Measurements from ENCODE around the gene PCYT1A. TPM values are rescaled to one million over a fixed set of nuclear protein-coding genes. Genes with fewer than 3 reads are reported as not detected.

The PCYT1A gene
- polyA plus RNA-seq, 3 donors = 24.3 to 99.6 (median 31.6) TPM

DNA sequence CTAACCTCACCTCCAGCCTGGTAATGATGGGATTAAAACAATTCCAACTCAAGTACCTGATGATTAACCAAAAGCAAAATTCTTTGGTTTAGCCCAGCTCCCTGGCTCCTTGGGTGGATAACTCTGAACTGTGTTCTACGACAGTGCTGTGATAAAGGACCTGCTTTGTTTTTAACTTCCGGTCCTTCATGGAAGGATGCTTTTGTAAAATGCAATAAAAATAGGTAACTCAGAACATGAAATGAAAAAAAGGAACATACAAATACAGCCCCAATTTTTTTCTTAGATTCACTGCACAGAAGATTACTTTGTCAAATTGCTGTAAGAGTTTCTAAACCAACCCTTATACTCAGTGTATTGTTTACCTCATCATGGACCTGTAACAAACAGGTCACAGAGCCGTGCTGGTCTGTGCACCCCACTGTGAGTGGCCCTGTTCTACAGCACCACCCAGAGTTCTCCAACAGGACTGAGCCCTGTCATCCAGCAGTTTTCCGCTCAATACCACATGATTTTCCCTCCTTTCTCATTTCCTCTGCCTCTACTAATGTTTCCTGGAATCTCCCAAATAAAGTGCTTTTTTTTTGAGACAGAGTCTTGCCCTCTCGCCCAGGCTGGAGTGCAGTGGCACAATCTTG, 4.9 kb upstream of the PCYT1A start:
- no peak overlapping the region for H3K27ac ChIP-seq (ENCODE audit: low read depth in 1 of 2, low read length in 2 of 2)
- peaks cover 0 to 2% (median 2%) of the 10 kb centered on the region in 3 donors for H3K27me3 Mint-ChIP-seq (ENCODE audit: low read depth in 3 of 3)
- no peak overlapping the region for H3K4me3 Mint-ChIP-seq
- WGBS (ENCODE audit: insufficient coverage) = 83% methylated on average over 2 of the region's 5 CpGs
- peak overlapping the region in 2 of 7 donors; percentile 26 to 39 for H3K27ac Mint-ChIP-seq
- no peaks in the 10 kb centered on the region for H4K20me1 ChIP-seq (ENCODE audit: insufficient read depth, low read length)
- no peak overlapping the region for H2AFZ ChIP-seq (ENCODE audit: insufficient read depth, low read depth, low read length, poor library complexity, severe bottlenecking)
- H3K36me3 ChIP-seq (replicated peaks in 1 of 2; ENCODE audit: control insufficient read depth in 1 of 2, insufficient read depth in 2 of 2, low read length in 2 of 2) = no peaks in the 10 kb centered on the region
- no peaks in the 10 kb centered on the region for H3K36me3 Mint-ChIP-seq
- TF ChIP-seq, protein P1, sequence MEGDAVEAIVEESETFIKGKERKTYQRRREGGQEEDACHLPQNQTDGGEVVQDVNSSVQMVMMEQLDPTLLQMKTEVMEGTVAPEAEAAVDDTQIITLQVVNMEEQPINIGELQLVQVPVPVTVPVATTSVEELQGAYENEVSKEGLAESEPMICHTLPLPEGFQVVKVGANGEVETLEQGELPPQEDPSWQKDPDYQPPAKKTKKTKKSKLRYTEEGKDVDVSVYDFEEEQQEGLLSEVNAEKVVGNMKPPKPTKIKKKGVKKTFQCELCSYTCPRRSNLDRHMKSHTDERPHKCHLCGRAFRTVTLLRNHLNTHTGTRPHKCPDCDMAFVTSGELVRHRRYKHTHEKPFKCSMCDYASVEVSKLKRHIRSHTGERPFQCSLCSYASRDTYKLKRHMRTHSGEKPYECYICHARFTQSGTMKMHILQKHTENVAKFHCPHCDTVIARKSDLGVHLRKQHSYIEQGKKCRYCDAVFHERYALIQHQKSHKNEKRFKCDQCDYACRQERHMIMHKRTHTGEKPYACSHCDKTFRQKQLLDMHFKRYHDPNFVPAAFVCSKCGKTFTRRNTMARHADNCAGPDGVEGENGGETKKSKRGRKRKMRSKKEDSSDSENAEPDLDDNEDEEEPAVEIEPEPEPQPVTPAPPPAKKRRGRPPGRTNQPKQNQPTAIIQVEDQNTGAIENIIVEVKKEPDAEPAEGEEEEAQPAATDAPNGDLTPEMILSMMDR (IDR thresholded peaks at IDR 0.05) = no peak
- H3K4me1 Mint-ChIP-seq = peaks cover 1% of the 10 kb centered on the region
- H3K9me3 ChIP-seq (replicated peaks in 1 of 2; ENCODE audit: control insufficient read depth in 1 of 2, insufficient read depth in 1 of 2, low read length in 2 of 2) = no peaks in the 10 kb centered on the region
- peaks cover 6 to 7% of the 10 kb centered on the region in 2 donors for H3K4me1 ChIP-seq (ENCODE audit: control insufficient read depth in 1 of 2, insufficient read depth in 2 of 2, low read length in 2 of 2)
- H3K4me2 ChIP-seq (replicated peaks; ENCODE audit: extremely low read depth, low read length, poor library complexity, severe bottlenecking) = no peak overlapping the region
- H3K9me3 Mint-ChIP-seq = no peaks in the 10 kb centered on the region
- no peak overlapping the region for H3K4me3 ChIP-seq (replicated peaks in 1 of 3; ENCODE audit: low read depth in 2 of 3, low read length in 3 of 3)
- intact Hi-C loops (cut with micrococcal nuclease) = no loop called here
- H3K9ac ChIP-seq (ENCODE audit: insufficient read depth, low read length, poor library complexity, severe bottlenecking) = no peak overlapping the region
- peaks cover 5% of the 10 kb centered on the region for H3K79me2 ChIP-seq (ENCODE audit: insufficient read depth, low read length)
- H3K27me3 ChIP-seq (ENCODE audit: control insufficient read depth in 2 of 2, insufficient read depth in 2 of 2, low read length in 2 of 2) = no peaks in the 10 kb centered on the region
- no peak for DNase-seq

DNA sequence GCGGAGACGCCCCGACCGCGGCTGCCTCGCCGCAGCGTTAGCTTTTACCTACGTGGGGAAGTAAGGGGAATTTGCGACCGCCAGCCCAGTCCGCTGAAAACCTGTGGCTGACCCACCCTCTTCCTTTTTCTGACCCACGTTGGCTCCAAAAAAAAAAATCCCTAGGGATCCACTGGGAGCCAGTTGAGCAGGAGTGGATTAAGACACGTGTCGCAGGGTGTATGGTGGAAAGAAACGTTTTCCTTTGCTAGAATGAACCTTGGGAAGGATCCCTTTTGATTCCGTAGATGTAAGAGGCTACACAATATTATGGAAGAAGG, 575 bp upstream of the PCYT1A start:
- WGBS (ENCODE audit: insufficient coverage) = no CpG with 5 or more reads among the region's 17 CpGs
- intact Hi-C loops (cut with micrococcal nuclease) = no loop called here
- H3K79me2 ChIP-seq (ENCODE audit: insufficient read depth, low read length) = peaks cover 48% of the 10 kb centered on the region
- no peaks in the 10 kb centered on the region for H3K9me3 ChIP-seq (replicated peaks in 1 of 2; ENCODE audit: control insufficient read depth in 1 of 2, insufficient read depth in 1 of 2, low read length in 2 of 2)
- Mint-ChIP-seq H3K4me1 (peaks cover 34% of the 10 kb centered on the region), H3K36me3 (peaks cover 0 to 2% of the 10 kb centered on the region in 2 donors), H3K27me3 (ENCODE audit: low read depth in 3 of 3) (peaks cover 0 to 4% (median 2%) of the 10 kb centered on the region in 3 donors), H3K27ac (peak overlapping the region; percentile 60 to 100 (median 99)), H3K9me3 (no peaks in the 10 kb centered on the region), H3K4me3 (peak overlapping the region; percentile 100)
- TF ChIP-seq, protein P1 (IDR thresholded peaks at IDR 0.05) = no peak
- H3K4me2 ChIP-seq (replicated peaks; ENCODE audit: extremely low read depth, low read length, poor library complexity, severe bottlenecking) = peak overlapping the region; percentile 93
- DNase-seq = peak in 1 of 3 donors; percentile 13
- peaks cover 30 to 37% of the 10 kb centered on the region in 2 donors for H3K4me1 ChIP-seq (ENCODE audit: control insufficient read depth in 1 of 2, insufficient read depth in 2 of 2, low read length in 2 of 2)
- H2AFZ ChIP-seq (ENCODE audit: insufficient read depth, low read depth, low read length, poor library complexity, severe bottlenecking) = peak overlapping the region; percentile 90
- peak overlapping the region; percentile 91 for H3K9ac ChIP-seq (ENCODE audit: insufficient read depth, low read length, poor library complexity, severe bottlenecking)
- H3K27ac ChIP-seq (ENCODE audit: low read depth in 1 of 2, low read length in 2 of 2) = peak overlapping the region; percentile 95 to 99
- H4K20me1 ChIP-seq (ENCODE audit: insufficient read depth, low read length) = peaks cover 22% of the 10 kb centered on the region
- no peaks in the 10 kb centered on the region for H3K27me3 ChIP-seq (ENCODE audit: control insufficient read depth in 2 of 2, insufficient read depth in 2 of 2, low read length in 2 of 2)
- peaks cover 0 to under 1% of the 10 kb centered on the region in 2 donors for H3K36me3 ChIP-seq (replicated peaks in 1 of 2; ENCODE audit: control insufficient read depth in 1 of 2, insufficient read depth in 2 of 2, low read length in 2 of 2)
- H3K4me3 ChIP-seq (replicated peaks in 1 of 3; ENCODE audit: low read depth in 2 of 3, low read length in 3 of 3) = peak overlapping the region; percentile 60 to 90 (median 68)

Data from CD14-positive monocyte (primary cell).